Transverse colon (tissue), 4 donors: ENCODE measurements around the gene STK24. TPM values are rescaled to one million over a fixed set of nuclear protein-coding genes. Genes with fewer than 3 reads are reported as not detected.

Source experiments
- DNase-seq: peaks from one replicate; pipeline ENCODE4 v3.0.0-alpha.2; 2019
- H3K27ac ChIP-seq, 4 donors: fragments of 200-600 bp; sonication (generic); 2 replicates each; pipeline ENCODE4 v1.5.1; 2016 to 2018; ENCODE audit warnings: inconsistent platforms in 4 of 4
- H3K27me3 ChIP-seq: fragments of 200-600 bp; sonication (generic); 2 replicates; pipeline ENCODE4 v1.5.1; 2017; ENCODE audit warnings: inconsistent platforms
- H3K36me3 ChIP-seq, 4 donors: fragments of 200-600 bp; sonication (generic); 2 replicates each; pipeline ENCODE4 v1.5.1; 2017 to 2019; ENCODE audit warnings: inconsistent platforms in 4 of 4
- H3K4me1 ChIP-seq, 4 donors: fragments of 200-600 bp; sonication (generic); 2 replicates each; pipeline ENCODE4 v1.5.1; 2017 to 2020; ENCODE audit warnings: inconsistent platforms in 4 of 4
- H3K4me3 ChIP-seq, 4 donors: fragments of 200-600 bp; sonication (generic); 1 replicate in 1 of 4; 2 replicates in 3 of 4; pipeline versions ENCODE4 v1.5.1 to v1.6.1; 2017 to 2019; ENCODE audit warnings: inconsistent platforms in 4 of 4
- H3K9me3 ChIP-seq, 2 donors: fragments of 200-600 bp; sonication (generic); 2 replicates each; pipeline ENCODE4 v1.5.1; 2017 to 2019; ENCODE audit warnings: inconsistent platforms in 2 of 2
- CTCF ChIP-seq, 5 experiments: fragments of 200-600 bp in 3 of 5; fragments of 450-650 bp in 2 of 5; sonication (generic) in 3 of 5; IDR thresholded peaks; 1 replicate in 2 of 5; 2 replicates in 3 of 5; pipeline ENCODE4 v1.5.1; 2016 to 2017; ENCODE audit warnings: antibody characterized with exemption in 5 of 5, inconsistent platforms in 3 of 5, mild to moderate bottlenecking in 2 of 5, moderate library complexity in 1 of 5
- EP300 ChIP-seq: sonication (generic); formaldehyde crosslinking; IDR thresholded peaks from one replicate; pipeline ENCODE4 v1.6.1; 2017; ENCODE audit warnings: antibody characterized with exemption, low read depth
- POLR2A ChIP-seq: fragments of 450-650 bp; IDR thresholded peaks from one replicate; pipeline ENCODE4 v1.6.1; 2016; ENCODE audit warnings: antibody characterized with exemption, mild to moderate bottlenecking, moderate library complexity
- POLR2AphosphoS5 ChIP-seq, 3 donors: sonication (generic); formaldehyde crosslinking; IDR thresholded peaks; one replicate each; pipeline ENCODE4 v1.6.1; 2016; ENCODE audit warnings: antibody characterized with exemption in 3 of 3
- WGBS, 2 donors: methylation state at CpG; one replicate each; pipeline ENCODE4 v1.1.5; 2018; ENCODE audit warnings: low coverage in 1 of 2; 5-methylcytosine and 5-hydroxymethylcytosine counted together
- in situ Hi-C, 4 donors: fragments of 200-750 bp; cut with MboI; loops; one replicate each; pipeline versions ENCODE4 v1.15.0 to v1.15.1; 2017; ENCODE audit warnings: low sequenced_read_pairs in 3 of 4, low pct_ligation_motif_present in 1 of 4, low pct_unique_long_range_greater_than_20kb in 1 of 4
- intact Hi-C: fragments of 100-400 bp; cut with DNase I; formaldehyde crosslinking; loops from one replicate; pipeline ENCODE4 v1.15.1; 2023; ENCODE audit warnings: low total_unique reads
- total RNA-seq, 4 donors: library from RNA; depleted of rRNA; stranded (reverse); fragments of >200 nt; gene quantifications; one replicate each; pipeline ENCODE4 v1.1.0, GENCODE V29; 2016

STK24 gene
- total RNA-seq, 4 donors from 2014 or later = 87.2 to 152 (median 131) TPM

DNA sequence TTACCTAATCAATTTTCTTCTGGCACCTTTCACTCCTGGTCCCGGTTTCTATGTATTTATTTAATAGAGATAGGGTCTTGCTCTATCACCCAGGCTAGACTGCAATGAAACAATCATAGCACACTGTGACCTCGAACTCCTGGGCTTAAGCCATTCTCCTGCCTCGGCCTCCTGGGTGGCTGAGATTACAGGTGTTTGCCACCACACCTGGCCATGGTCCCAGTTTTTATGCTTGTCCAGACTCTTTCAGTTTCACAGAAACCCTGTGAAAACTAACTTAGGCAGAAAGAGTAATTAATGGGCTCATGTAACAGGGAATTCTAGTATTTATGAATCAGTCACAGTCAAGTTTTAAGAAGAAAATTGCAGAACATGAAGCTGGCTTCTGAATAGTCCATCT lies 9.0 kb upstream of the STK24 start:
- Histone ChIP-seq H3K4me1 (peaks cover 3 to 20% (median 15%) of the 10 kb centered on the region in 4 donors), H3K9me3 (no peaks in the 10 kb centered on the region), H3K4me3 (no peak overlapping the region), H3K27ac (peak overlapping the region in 2 of 4 donors; percentile 4 to 17), H3K36me3 (no peaks in the 10 kb centered on the region), H3K27me3 (no peaks in the 10 kb centered on the region)
- intact Hi-C loops = no loop called here
- in situ Hi-C loops = loop anchor here in 1 of 4 donors (10.0 kb wide), 1 partner anchor 111 kb away; no protein-coding TSS in a partner anchor
- DNase-seq = no peak
- no peak for TF ChIP-seq EP300
- no peak for TF ChIP-seq POLR2AphosphoS5 (IDR thresholded peaks at IDR 0.05)
- TF ChIP-seq CTCF (IDR thresholded peaks at IDR 0.05) = no peak
- no peak for TF ChIP-seq POLR2A
- WGBS, 2 donors = 58 to 75% methylated on average over 2 to 3 of the region's 3 CpGs

GRCh38 chr13:98585398-98585754 lies 8.5 kb upstream of the STK24 start:
- Histone ChIP-seq H3K4me1 (peaks cover 3 to 20% (median 15%) of the 10 kb centered on the region in 4 donors), H3K9me3 (no peaks in the 10 kb centered on the region), H3K36me3 (no peaks in the 10 kb centered on the region), H3K4me3 (no peak overlapping the region), H3K27me3 (no peaks in the 10 kb centered on the region), H3K27ac (peak overlapping the region; percentile 51 to 65 (median 62))
- peak; percentile 44 for DNase-seq
- TF ChIP-seq EP300 = no peak
- peak in 1 of 3 donors; percentile 72 for TF ChIP-seq POLR2AphosphoS5 (IDR thresholded peaks at IDR 0.05)
- peak; percentile 33 for TF ChIP-seq POLR2A
- TF ChIP-seq CTCF (IDR thresholded peaks at IDR 0.05) = no peak
- in situ Hi-C loops = loop anchor here in 1 of 4 donors (10.0 kb wide), 1 partner anchor 111 kb away; no protein-coding TSS in a partner anchor
- intact Hi-C loops = no loop called here
- WGBS, 2 donors = 0 to 49% methylated on average over 1 to 5 of the region's 5 CpGs

GRCh38 chr13:98584668-98585397 lies 7.9 kb upstream of the STK24 start:
- TF ChIP-seq EP300 = no peak
- no peak for TF ChIP-seq POLR2AphosphoS5 (IDR thresholded peaks at IDR 0.05)
- TF ChIP-seq CTCF (IDR thresholded peaks at IDR 0.05) = no peak
- TF ChIP-seq POLR2A = no peak
- intact Hi-C loops (no loop called here), in situ Hi-C loops (loop anchor here in 1 of 4 donors (10.0 kb wide), 1 partner anchor 110 kb away; no protein-coding TSS in a partner anchor)
- WGBS, 2 donors = 44 to 72% methylated on average over 2 to 4 of the region's 4 CpGs
- Histone ChIP-seq H3K4me1 (peaks cover 3 to 20% (median 15%) of the 10 kb centered on the region in 4 donors), H3K9me3 (no peaks in the 10 kb centered on the region), H3K36me3 (no peaks in the 10 kb centered on the region), H3K27ac (peak overlapping the region; percentile 51 to 65 (median 62)), H3K4me3 (no peak overlapping the region), H3K27me3 (no peaks in the 10 kb centered on the region)
- DNase-seq = no peak

- H3K27me3 ChIP-seq = no peaks in the 10 kb centered on the region
- peaks cover 3 to 29% (median 21%) of the 10 kb centered on the region in 4 donors for H3K4me1 ChIP-seq
- no peak overlapping the region for H3K27ac ChIP-seq
- WGBS, 2 donors = 93 to 97% methylated on average over 5 to 6 of the region's 6 CpGs
- TF ChIP-seq POLR2A (no peak), EP300 (no peak), POLR2AphosphoS5 (IDR thresholded peaks at IDR 0.05) (no peak), CTCF (IDR thresholded peaks at IDR 0.05) (no peak)
- no peak overlapping the region for H3K4me3 ChIP-seq
- in situ Hi-C loops = loop anchor here in 1 of 4 donors (10.0 kb wide), 1 partner anchor 108 kb away; no protein-coding TSS in a partner anchor
- no peak for DNase-seq
- no peaks in the 10 kb centered on the region for H3K9me3 ChIP-seq
- intact Hi-C loops = no loop called here
- no peaks in the 10 kb centered on the region for H3K36me3 ChIP-seq
These were observed 6.0 kb upstream of the STK24 start for GRCh38 chr13:98582947-98583346.
